Transverse colon (tissue), 4 donors: ENCODE results near the gene TNK2. TPM values are rescaled to one million over a fixed set of nuclear protein-coding genes. Genes with fewer than 3 reads are reported as not detected.
"Not testable (repeated sequence)": the region's sequence is repeated elsewhere in the genome, so short reads cannot be mapped to it uniquely, and the experiment has no call there.

Source experiments
- DNase-seq: peaks from one replicate; pipeline ENCODE4 v3.0.0-alpha.2; 2019
- H3K27ac ChIP-seq, 4 donors: fragments of 200-600 bp; sonication (generic); 2 replicates each; pipeline ENCODE4 v1.5.1; 2016 to 2018; ENCODE audit warnings: inconsistent platforms in 4 of 4
- H3K27me3 ChIP-seq: fragments of 200-600 bp; sonication (generic); 2 replicates; pipeline ENCODE4 v1.5.1; 2017; ENCODE audit warnings: inconsistent platforms
- H3K36me3 ChIP-seq, 4 donors: fragments of 200-600 bp; sonication (generic); 2 replicates each; pipeline ENCODE4 v1.5.1; 2017 to 2019; ENCODE audit warnings: inconsistent platforms in 4 of 4
- H3K4me1 ChIP-seq, 4 donors: fragments of 200-600 bp; sonication (generic); 2 replicates each; pipeline ENCODE4 v1.5.1; 2017 to 2020; ENCODE audit warnings: inconsistent platforms in 4 of 4
- H3K4me3 ChIP-seq, 4 donors: fragments of 200-600 bp; sonication (generic); 1 replicate in 1 of 4; 2 replicates in 3 of 4; pipeline versions ENCODE4 v1.5.1 to v1.6.1; 2017 to 2019; ENCODE audit warnings: inconsistent platforms in 4 of 4
- H3K9me3 ChIP-seq, 2 donors: fragments of 200-600 bp; sonication (generic); 2 replicates each; pipeline ENCODE4 v1.5.1; 2017 to 2019; ENCODE audit warnings: inconsistent platforms in 2 of 2
- EP300 ChIP-seq: sonication (generic); formaldehyde crosslinking; IDR thresholded peaks from one replicate; pipeline ENCODE4 v1.6.1; 2017; ENCODE audit warnings: antibody characterized with exemption, low read depth
- POLR2A ChIP-seq: fragments of 450-650 bp; IDR thresholded peaks from one replicate; pipeline ENCODE4 v1.6.1; 2016; ENCODE audit warnings: antibody characterized with exemption, mild to moderate bottlenecking, moderate library complexity
- POLR2AphosphoS5 ChIP-seq, 3 donors: sonication (generic); formaldehyde crosslinking; IDR thresholded peaks; one replicate each; pipeline ENCODE4 v1.6.1; 2016; ENCODE audit warnings: antibody characterized with exemption in 3 of 3
- WGBS, 2 donors: methylation state at CpG; one replicate each; pipeline ENCODE4 v1.1.5; 2018; ENCODE audit warnings: low coverage in 1 of 2; 5-methylcytosine and 5-hydroxymethylcytosine counted together
- in situ Hi-C, 4 donors: fragments of 200-750 bp; cut with MboI; loops; one replicate each; pipeline versions ENCODE4 v1.15.0 to v1.15.1; 2017; ENCODE audit warnings: low sequenced_read_pairs in 3 of 4, low pct_ligation_motif_present in 1 of 4, low pct_unique_long_range_greater_than_20kb in 1 of 4
- intact Hi-C: fragments of 100-400 bp; cut with DNase I; formaldehyde crosslinking; loops from one replicate; pipeline ENCODE4 v1.15.1; 2023; ENCODE audit warnings: low total_unique reads
- total RNA-seq, 4 donors: library from RNA; depleted of rRNA; stranded (reverse); fragments of >200 nt; gene quantifications; one replicate each; pipeline ENCODE4 v1.1.0, GENCODE V29; 2016
- TF ChIP-seq, protein P1 (sequence below), 5 experiments: fragments of 200-600 bp in 3 of 5; fragments of 450-650 bp in 2 of 5; sonication (generic) in 3 of 5; IDR thresholded peaks; 1 replicate in 2 of 5; 2 replicates in 3 of 5; pipeline ENCODE4 v1.5.1; 2016 to 2017; ENCODE audit warnings: antibody characterized with exemption in 5 of 5, inconsistent platforms in 3 of 5, mild to moderate bottlenecking in 2 of 5, moderate library complexity in 1 of 5

The TNK2 gene
- total RNA-seq, 4 donors from 2014 or later, result 19.1 to 74.1 (median 21.3) TPM

DNA sequence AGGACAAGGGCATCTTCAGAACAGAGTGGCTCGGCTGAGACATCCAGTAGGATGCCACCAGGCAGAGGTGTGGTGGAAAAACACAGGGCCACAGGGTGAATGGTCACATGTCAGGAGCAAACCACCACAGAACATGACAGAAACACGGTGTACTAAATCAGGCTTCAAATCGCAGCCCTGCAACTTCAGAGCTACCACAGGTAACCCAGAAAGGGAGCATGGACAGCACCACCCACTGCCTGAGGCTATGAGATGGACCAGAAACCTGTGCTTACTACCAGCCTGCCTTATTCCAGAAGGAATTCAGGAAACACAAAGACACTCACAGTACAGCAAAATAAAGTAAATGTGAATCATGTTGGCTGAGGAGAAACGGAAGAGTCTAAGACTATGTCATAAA is 41.8 kb upstream of the TNK2 start:
- 75 to 100% methylated on average over 1 to 4 of the region's 4 CpGs for WGBS, 2 donors
- in situ Hi-C loops, result not testable (repeated sequence)

DNA sequence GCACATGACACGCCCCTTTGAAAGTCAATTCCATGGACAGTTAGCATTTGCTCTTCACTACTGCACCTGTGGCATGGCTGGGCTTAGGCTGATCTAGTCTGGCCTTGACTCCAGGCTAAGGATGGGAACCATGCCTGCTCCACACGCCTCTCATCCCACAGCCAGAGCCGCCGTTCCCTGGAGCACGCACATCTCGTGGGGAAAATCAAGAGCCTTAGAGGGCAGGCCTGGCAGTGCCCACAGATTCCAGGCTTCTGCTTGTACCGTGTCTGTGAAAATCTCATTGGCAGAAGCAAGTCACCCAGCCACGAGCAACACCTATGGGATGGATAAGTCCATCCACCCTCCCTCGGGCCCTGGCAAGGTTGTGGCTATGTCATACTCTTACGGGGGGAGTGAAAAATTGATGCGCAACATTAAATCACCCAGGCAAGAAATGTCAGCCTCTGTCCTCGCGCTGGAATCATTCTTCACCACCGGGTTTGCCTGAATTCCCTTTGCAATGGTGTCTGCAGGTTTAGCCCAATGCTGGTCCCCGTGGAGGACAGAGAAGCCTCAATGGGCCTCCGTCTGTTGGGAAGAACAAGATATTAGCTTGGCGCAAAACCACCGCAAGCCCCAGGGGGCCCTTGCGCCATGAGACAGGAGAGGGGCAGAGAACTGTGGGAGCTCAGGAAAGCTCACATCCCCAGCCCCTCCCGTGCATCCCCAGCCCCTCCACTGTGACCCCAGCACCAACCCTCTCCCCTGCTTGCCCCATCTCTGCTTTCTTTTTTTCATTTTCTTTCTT is 38.8 kb upstream of the TNK2 start:
- H3K27ac ChIP-seq, H3K9me3 ChIP-seq, H3K4me3 ChIP-seq, H3K4me1 ChIP-seq, intact Hi-C loops, DNase-seq, in situ Hi-C loops, H3K36me3 ChIP-seq, H3K27me3 ChIP-seq: not testable (repeated sequence)
- WGBS, 2 donors, result 81% methylated on average over 14 of the region's 20 CpGs; no CpG with 5 or more reads in 1 of the 2 donors

More for the DNA sequence above, 41.8 kb upstream of the TNK2 start:
- intact Hi-C loops, H3K4me1 ChIP-seq, DNase-seq, H3K36me3 ChIP-seq, H3K27me3 ChIP-seq, H3K27ac ChIP-seq, H3K4me3 ChIP-seq, H3K9me3 ChIP-seq: not testable (repeated sequence)

DNA sequence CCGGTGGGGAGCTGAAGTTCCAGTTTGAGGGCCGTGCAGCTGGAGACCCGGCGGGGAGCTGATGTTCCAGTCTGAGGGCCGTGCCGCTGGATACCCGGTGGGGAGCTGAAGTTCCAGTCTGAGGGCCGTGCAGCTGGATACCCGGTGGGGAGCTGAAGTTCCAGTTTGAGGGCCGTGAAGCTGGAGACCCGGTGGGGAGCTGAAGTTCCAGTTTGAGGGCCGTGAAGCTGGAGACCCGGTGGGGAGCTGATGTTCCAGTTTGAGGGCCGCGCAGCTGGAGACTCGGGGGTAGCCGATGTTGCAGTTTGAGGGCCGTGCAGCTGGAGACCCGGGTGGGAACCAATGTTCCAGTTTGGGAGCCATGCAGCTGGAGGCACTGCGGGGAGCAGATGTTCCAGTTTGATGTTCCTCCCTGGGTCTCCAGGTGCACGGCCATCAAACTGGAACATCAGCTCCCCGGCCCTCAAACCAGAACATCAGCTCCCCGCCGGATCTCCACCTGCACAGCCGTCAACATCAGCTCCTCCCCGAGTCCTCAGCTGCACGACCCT is 33.0 kb upstream of the TNK2 start:
- H3K27ac ChIP-seq, H3K27me3 ChIP-seq, H3K36me3 ChIP-seq, DNase-seq, in situ Hi-C loops, intact Hi-C loops, H3K4me1 ChIP-seq, H3K9me3 ChIP-seq, H3K4me3 ChIP-seq: not testable (repeated sequence)
- WGBS, 2 donors, result 94 to 95% methylated on average over 11 to 25 of the region's 27 CpGs

DNA sequence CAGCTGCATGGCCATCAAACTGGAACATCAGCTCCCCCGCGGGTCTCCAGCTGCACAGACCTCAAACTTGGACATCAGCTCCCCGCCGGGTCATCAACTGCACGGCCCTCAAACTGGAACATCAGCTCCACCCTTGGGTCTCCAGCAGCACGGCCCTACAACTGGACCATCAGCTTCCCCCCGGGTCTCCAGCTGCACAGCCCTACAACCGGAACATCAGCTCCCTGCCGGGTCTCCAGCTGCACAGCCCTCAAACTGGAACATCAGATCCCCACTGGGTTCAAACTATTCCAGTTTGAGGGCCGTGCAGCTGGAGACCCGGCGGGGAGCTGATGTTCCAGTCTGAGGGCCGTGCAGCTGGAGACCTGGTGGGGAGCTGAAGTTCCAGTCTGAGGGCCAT is 32.5 kb upstream of the TNK2 start:
- H3K4me3 ChIP-seq, in situ Hi-C loops, H3K27ac ChIP-seq, H3K4me1 ChIP-seq, DNase-seq, H3K9me3 ChIP-seq, intact Hi-C loops, H3K27me3 ChIP-seq, H3K36me3 ChIP-seq: not testable (repeated sequence)
- 80% methylated on average over 13 of the region's 13 CpGs; no CpG with 5 or more reads in 1 of the 2 donors for WGBS, 2 donors

DNA sequence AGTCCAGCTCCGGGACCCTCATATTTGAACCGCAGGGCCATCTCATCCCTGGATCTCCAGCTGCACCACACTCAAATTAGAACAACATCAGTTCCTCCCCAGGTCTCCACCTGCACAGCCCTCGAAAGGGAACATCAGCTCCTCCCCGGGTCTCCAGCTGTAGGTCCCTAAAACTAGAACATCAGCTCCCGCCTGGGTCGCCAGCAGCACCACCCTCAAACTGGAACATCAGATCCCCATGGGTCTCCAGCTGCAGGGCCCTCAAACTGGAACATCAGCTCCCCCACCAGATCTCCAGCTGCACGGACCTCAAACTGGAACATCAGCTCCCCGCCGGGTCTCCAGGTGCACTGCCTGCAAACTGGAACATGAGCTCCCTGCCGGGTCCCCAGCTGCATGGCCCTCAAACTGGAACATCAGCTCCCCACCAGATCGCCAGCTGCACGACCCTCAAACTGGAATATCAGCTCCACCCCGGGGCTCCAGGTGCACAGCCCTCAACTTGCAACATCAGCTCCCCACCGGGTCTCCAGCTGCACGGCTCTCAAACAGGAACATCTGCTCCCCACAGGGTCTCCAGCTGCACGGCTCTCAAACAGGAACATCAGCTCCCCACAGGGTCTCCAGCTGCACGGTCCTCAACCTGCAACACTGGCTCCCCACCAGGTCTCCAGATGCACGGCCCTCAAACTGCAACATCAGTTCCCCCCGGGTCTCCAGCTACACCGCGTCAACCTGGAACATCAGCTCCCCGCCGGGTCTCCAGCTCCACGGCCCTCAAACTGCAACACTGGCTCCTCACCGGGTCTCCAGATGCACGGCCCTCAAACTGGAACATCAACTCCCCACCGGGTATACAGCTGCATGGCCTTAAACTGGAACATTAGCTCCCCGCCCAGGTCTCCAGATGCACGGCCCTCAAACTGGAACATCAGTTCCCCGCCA is 31.4 kb upstream of the TNK2 start:
- H3K27me3 ChIP-seq, H3K36me3 ChIP-seq, in situ Hi-C loops, H3K4me1 ChIP-seq, DNase-seq, H3K4me3 ChIP-seq, intact Hi-C loops, H3K9me3 ChIP-seq, H3K27ac ChIP-seq: not testable (repeated sequence)
- WGBS, 2 donors, result 91 to 97% methylated on average over 9 to 19 of the region's 30 CpGs

DNA sequence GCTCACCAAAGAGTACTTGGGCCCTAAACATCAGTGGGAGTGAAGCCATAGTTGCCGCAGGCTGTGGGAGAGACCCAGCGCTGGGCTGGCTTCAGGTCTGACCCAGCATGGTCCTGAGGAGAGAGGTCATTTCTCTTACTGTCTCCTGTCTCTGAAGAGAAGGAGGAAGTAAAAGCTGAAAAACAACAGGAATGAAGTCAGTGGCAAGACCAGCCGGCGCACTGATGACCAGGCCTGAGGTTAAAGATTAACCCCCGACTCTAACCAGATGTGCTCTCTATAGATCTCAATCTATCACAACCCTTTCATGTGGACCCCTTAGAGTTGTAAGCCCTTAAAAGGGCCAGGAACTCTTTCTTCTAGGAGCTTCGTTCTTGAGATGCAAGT is 24.7 kb upstream of the TNK2 start:
- Histone ChIP-seq H3K4me1 (peaks cover 0 to 13% (median 4%) of the 10 kb centered on the region in 4 donors), H3K27ac (peak overlapping the region; percentile 47 to 65 (median 54))
- WGBS, 2 donors, result 70 to 76% methylated on average over 2 to 6 of the region's 6 CpGs
- H3K27me3 ChIP-seq, intact Hi-C loops, H3K4me3 ChIP-seq, in situ Hi-C loops, H3K36me3 ChIP-seq, H3K9me3 ChIP-seq: not testable (repeated sequence)
- peak; percentile 41 for DNase-seq

DNA sequence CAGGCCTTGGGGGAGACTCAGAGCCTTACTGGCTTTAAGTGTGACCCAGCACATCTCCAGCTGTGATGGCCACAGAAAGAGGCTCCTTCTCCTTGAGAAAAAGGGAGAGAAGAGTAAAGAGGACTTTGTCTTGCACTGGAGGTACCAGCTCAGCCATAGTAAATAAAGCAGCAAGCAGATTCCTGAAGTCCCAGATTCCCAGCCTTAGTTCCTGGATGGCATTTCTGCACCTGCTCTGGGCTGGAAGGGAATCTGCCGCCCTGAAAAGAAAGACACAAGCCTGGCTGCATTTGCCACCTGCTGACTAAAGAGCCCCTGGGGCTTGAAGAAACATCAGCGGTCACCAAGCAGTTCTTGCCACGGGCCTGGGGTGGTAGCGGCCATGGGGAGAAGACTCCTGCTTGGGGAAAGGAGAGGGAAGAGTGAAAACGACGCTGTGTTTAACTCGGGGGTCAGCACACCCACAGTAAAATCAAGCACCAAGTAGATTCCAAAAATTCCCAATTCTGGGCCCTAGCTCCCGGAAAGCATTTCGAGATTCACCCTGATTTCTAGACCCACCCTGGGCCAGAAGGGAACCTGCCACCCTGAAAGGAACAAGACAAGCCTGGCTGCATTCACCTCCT is 24.2 kb upstream of the TNK2 start:
- Histone ChIP-seq H3K27ac (peak overlapping the region; percentile 47 to 65 (median 54)), H3K36me3 (no peaks in the 10 kb centered on the region), H3K9me3 (no peaks in the 10 kb centered on the region), H3K4me3 (no peak overlapping the region), H3K27me3 (no peaks in the 10 kb centered on the region), H3K4me1 (peaks cover 0 to 13% (median 4%) of the 10 kb centered on the region in 4 donors)
- intact Hi-C loops (no loop called here), in situ Hi-C loops (no loop called here)
- no peak for DNase-seq
- no peak for TF ChIP-seq POLR2AphosphoS5 (IDR thresholded peaks at IDR 0.05)
- TF ChIP-seq EP300, result no peak
- TF ChIP-seq POLR2A, result no peak
- TF ChIP-seq, protein P1, sequence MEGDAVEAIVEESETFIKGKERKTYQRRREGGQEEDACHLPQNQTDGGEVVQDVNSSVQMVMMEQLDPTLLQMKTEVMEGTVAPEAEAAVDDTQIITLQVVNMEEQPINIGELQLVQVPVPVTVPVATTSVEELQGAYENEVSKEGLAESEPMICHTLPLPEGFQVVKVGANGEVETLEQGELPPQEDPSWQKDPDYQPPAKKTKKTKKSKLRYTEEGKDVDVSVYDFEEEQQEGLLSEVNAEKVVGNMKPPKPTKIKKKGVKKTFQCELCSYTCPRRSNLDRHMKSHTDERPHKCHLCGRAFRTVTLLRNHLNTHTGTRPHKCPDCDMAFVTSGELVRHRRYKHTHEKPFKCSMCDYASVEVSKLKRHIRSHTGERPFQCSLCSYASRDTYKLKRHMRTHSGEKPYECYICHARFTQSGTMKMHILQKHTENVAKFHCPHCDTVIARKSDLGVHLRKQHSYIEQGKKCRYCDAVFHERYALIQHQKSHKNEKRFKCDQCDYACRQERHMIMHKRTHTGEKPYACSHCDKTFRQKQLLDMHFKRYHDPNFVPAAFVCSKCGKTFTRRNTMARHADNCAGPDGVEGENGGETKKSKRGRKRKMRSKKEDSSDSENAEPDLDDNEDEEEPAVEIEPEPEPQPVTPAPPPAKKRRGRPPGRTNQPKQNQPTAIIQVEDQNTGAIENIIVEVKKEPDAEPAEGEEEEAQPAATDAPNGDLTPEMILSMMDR (IDR thresholded peaks at IDR 0.05), result no peak
- 73 to 90% methylated on average over 6 to 9 of the region's 9 CpGs for WGBS, 2 donors
